Measurements from ENCODE around the gene ZNF444. TPM values are rescaled to one million over a fixed set of nuclear protein-coding genes. Genes with fewer than 3 reads are reported as not detected.

Gene ZNF444
- total and polyA plus RNA-seq, 4 donors, result 6.1 to 30.4 (median 21.0) TPM

DNA sequence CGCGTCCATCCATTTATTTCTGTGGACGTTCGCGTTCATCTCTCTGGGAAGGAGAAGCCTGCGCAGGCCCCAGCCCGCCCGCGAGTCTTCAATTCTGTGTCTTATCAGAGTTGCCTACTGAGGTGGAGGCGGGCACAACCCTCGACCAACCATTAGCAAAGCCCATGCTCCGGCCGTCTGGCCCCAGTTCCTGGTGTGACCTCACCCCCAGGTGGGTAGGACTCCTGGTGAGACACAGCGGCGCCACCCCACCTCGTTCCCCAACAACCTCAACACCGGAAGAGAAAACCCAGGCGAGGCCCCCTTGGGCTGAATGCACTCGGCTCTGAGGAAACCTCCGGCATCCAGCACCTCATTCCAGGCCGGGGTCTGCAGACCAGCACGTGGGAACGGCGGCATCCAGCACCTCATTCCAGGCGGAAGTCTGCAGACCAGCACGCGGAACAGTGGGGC, 34.7 kb upstream of the ZNF444 start:
- Histone ChIP-seq H3K9ac (ENCODE audit: low read depth in 1 of 2, low read length in 2 of 2) (no peak overlapping the region), H3K4me1 (ENCODE audit: control insufficient read depth in 4 of 4, insufficient read depth in 4 of 4, low read length in 3 of 4) (peaks cover 31 to 65% (median 57%) of the 10 kb centered on the region in 4 donors), H3K4me3 (ENCODE audit: low read depth in 1 of 3, low read length in 3 of 3) (no peak overlapping the region), H3K27me3 (ENCODE audit: control insufficient read depth in 4 of 4, insufficient read depth in 4 of 4, low read length in 3 of 4) (no peaks in the 10 kb centered on the region), H3K9me3 (ENCODE audit: control insufficient read depth in 4 of 4, low read length in 3 of 4) (no peaks in the 10 kb centered on the region), H3K36me3 (ENCODE audit: control insufficient read depth in 4 of 4, insufficient read depth in 3 of 4, low read depth in 1 of 4, low read length in 3 of 4) (peaks cover under 1 to 11% (median 7%) of the 10 kb centered on the region in 4 donors), H3K27ac (ENCODE audit: low read depth in 1 of 2, low read length in 2 of 2) (no peak overlapping the region)
- TF ChIP-seq TAF1 (conservative IDR thresholded peaks at IDR 0.05) (no peak), EGR1 (IDR thresholded peaks at IDR 0.05; ENCODE audit: low read depth in 2 of 2) (no peak), YY1 (IDR thresholded peaks at IDR 0.05) (no peak), HNF4G (IDR thresholded peaks at IDR 0.05) (no peak), NR2F2 (IDR thresholded peaks at IDR 0.05) (no peak), RAD21 (IDR thresholded peaks at IDR 0.05) (no peak), ATF3 (IDR thresholded peaks at IDR 0.05) (no peak), RXRA (IDR thresholded peaks at IDR 0.05) (no peak), SP1 (IDR thresholded peaks at IDR 0.05) (no peak), JUND (IDR thresholded peaks at IDR 0.05) (no peak), GABPA (IDR thresholded peaks at IDR 0.05 in 1 of 2, conservative IDR thresholded peaks at IDR 0.05 in 1 of 2) (no peak), CTCF (IDR thresholded peaks at IDR 0.05; ENCODE audit: low read depth, low read length, missing input control) (no peak), HNF4A (conservative IDR thresholded peaks at IDR 0.05) (no peak), FOXA1 (IDR thresholded peaks at IDR 0.05) (no peak), FOXA2 (IDR thresholded peaks at IDR 0.05) (no peak)
- TF ChIP-seq, protein P1, sequence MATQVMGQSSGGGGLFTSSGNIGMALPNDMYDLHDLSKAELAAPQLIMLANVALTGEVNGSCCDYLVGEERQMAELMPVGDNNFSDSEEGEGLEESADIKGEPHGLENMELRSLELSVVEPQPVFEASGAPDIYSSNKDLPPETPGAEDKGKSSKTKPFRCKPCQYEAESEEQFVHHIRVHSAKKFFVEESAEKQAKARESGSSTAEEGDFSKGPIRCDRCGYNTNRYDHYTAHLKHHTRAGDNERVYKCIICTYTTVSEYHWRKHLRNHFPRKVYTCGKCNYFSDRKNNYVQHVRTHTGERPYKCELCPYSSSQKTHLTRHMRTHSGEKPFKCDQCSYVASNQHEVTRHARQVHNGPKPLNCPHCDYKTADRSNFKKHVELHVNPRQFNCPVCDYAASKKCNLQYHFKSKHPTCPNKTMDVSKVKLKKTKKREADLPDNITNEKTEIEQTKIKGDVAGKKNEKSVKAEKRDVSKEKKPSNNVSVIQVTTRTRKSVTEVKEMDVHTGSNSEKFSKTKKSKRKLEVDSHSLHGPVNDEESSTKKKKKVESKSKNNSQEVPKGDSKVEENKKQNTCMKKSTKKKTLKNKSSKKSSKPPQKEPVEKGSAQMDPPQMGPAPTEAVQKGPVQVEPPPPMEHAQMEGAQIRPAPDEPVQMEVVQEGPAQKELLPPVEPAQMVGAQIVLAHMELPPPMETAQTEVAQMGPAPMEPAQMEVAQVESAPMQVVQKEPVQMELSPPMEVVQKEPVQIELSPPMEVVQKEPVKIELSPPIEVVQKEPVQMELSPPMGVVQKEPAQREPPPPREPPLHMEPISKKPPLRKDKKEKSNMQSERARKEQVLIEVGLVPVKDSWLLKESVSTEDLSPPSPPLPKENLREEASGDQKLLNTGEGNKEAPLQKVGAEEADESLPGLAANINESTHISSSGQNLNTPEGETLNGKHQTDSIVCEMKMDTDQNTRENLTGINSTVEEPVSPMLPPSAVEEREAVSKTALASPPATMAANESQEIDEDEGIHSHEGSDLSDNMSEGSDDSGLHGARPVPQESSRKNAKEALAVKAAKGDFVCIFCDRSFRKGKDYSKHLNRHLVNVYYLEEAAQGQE (IDR thresholded peaks at IDR 0.05), result no peak
- TF ChIP-seq, protein P2, sequence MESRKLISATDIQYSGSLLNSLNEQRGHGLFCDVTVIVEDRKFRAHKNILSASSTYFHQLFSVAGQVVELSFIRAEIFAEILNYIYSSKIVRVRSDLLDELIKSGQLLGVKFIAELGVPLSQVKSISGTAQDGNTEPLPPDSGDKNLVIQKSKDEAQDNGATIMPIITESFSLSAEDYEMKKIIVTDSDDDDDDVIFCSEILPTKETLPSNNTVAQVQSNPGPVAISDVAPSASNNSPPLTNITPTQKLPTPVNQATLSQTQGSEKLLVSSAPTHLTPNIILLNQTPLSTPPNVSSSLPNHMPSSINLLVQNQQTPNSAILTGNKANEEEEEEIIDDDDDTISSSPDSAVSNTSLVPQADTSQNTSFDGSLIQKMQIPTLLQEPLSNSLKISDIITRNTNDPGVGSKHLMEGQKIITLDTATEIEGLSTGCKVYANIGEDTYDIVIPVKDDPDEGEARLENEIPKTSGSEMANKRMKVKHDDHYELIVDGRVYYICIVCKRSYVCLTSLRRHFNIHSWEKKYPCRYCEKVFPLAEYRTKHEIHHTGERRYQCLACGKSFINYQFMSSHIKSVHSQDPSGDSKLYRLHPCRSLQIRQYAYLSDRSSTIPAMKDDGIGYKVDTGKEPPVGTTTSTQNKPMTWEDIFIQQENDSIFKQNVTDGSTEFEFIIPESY (IDR thresholded peaks at IDR 0.05), result no peak
- TF ChIP-seq, protein P3, sequence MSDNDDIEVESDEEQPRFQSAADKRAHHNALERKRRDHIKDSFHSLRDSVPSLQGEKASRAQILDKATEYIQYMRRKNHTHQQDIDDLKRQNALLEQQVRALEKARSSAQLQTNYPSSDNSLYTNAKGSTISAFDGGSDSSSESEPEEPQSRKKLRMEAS (IDR thresholded peaks at IDR 0.05), result no peak
- DNase-seq (ENCODE audit: low spot score), result no peak
- WGBS, result 83% methylated on average over 27 of the region's 27 CpGs
